SH-SY5Y (cell line): ENCODE measurements around the gene PCDHGC5.

Source experiments
- GATA2 ChIP-seq: IDR thresholded peaks from 2 replicates; pipeline ENCODE4 v1.6.1; 2011; ENCODE audit warnings: mild to moderate bottlenecking, low read depth, low read length
- GATA3 ChIP-seq: IDR thresholded peaks from 2 replicates; pipeline ENCODE4 v1.6.1; 2011; ENCODE audit warnings: low read depth, mild to moderate bottlenecking, low read length, moderate library complexity

- TF ChIP-seq GATA3 (no peak), GATA2 (no peak)
Measured at GRCh38 chr5:141524604-141525597, 36.0 kb downstream of the PCDHGC5 start.
